HepG2 (cell line): ENCODE measurements around the gene P2RX3. TPM values are rescaled to one million over a fixed set of nuclear protein-coding genes. Genes with fewer than 3 reads are reported as not detected.
A peak's percentile ranks its signal among the peaks of the same experiment; 100 is the strongest.

Source experiments
- ATAC-seq: fragments of 200-7000 bp; cut with Tn5 transposase; 3 replicates; pipeline ENCODE4 v1.9.1; 2020; ENCODE audit warnings: mild to moderate bottlenecking, moderate library complexity
- BruUV-seq: library from RNA; stranded (reverse); fragments of 400-500 nt; replicated peaks from 2 replicates; lab custom pipeline; 2021; lab: Mats Ljungman, UMichigan
- CTCF ChIA-PET: fragments of 300-600 bp; formaldehyde crosslinking; extraction: SDS; loops from one replicate; lab custom pipeline; 2021; ENCODE audit warnings: low total read pairs, inconsistent platforms, low intra/inter-chr PET ratio; lab: Yijun Ruan, JAX
- POLR2A ChIA-PET: fragments of 350-600 bp; sonication (Branson Sonifier 250); formaldehyde crosslinking; loops from one replicate; lab custom pipeline; 2020; ENCODE audit warnings: antibody characterized with exemption, inconsistent platforms; lab: Yijun Ruan, JAX
- DNase-seq: peaks from one replicate; pipeline ENCODE4 v3.0.0-alpha.2; 2015; ENCODE audit warnings: low spot score
- FAIRE-seq: peaks from 3 replicates; lab custom pipeline; 2011; peaks lifted over from hg19 to GRCh38; lab: Jason Lieb, UNC
- H2AFZ ChIP-seq: one replicate; pipeline ENCODE4 v1.6.1; 2011; ENCODE audit warnings: low read length, inconsistent platforms
- H3K27ac ChIP-seq: fragments of 300-600 bp; 3 replicates; pipeline ENCODE4 v1.8.0; 2011; ENCODE audit warnings: mixed run types, mild to moderate bottlenecking, mixed read lengths, low read length, inconsistent platforms; ENCODE audit not compliant: insufficient read depth; ENCODE audit errors: extremely low read length
- H3K27me3 ChIP-seq, 2 experiments: fragments of 200-600 bp in 1 of 2; 2 replicates in 1 of 2; 3 replicates in 1 of 2; pipeline versions ENCODE4 v1.6.0 to v1.8.0; 2011; ENCODE audit warnings: low read length in 2 of 2, mild to moderate bottlenecking in 2 of 2, moderate library complexity in 2 of 2, inconsistent platforms in 1 of 2; ENCODE audit not compliant: insufficient read depth in 2 of 2, control insufficient read depth in 1 of 2
- H3K36me3 ChIP-seq, 2 experiments: fragments of 200-600 bp in 1 of 2; replicated peaks in 1 of 2; 2 replicates in 1 of 2; 3 replicates in 1 of 2; pipeline versions ENCODE4 v1.5.1 to v1.8.0; 2011; ENCODE audit warnings: low read length in 2 of 2, inconsistent platforms in 1 of 2; ENCODE audit not compliant: insufficient read depth in 2 of 2, control insufficient read depth in 1 of 2
- H3K4me1 ChIP-seq: 2 replicates; pipeline ENCODE4 v1.5.1; 2012; ENCODE audit warnings: low read length, inconsistent platforms; ENCODE audit not compliant: insufficient read depth
- H3K4me2 ChIP-seq: 2 replicates; pipeline ENCODE4 v1.6.0; 2011; ENCODE audit warnings: low read depth, low read length, inconsistent platforms
- H3K4me3 ChIP-seq, 3 experiments: fragments of 200-600 bp in 1 of 3; sonication (generic), shearing (Covaris generic) in 1 of 3; replicated peaks in 1 of 3; 2 replicates each; pipeline ENCODE4 v1.5.1; 2011 to 2016; ENCODE audit warnings: low read length in 3 of 3, inconsistent platforms in 2 of 3, low read depth in 2 of 3, mild to moderate bottlenecking in 2 of 3, control low read depth in 1 of 3, mixed read lengths in 1 of 3; ENCODE audit not compliant: insufficient read depth in 1 of 3
- H3K79me2 ChIP-seq: one replicate; pipeline ENCODE4 v1.6.1; 2011; ENCODE audit warnings: low read length, inconsistent platforms; ENCODE audit not compliant: insufficient read depth
- H3K9ac ChIP-seq: 2 replicates; pipeline ENCODE4 v1.6.0; 2011; ENCODE audit warnings: mild to moderate bottlenecking, low read depth, low read length, inconsistent platforms; ENCODE audit not compliant: insufficient read depth
- H3K9me3 ChIP-seq: 2 replicates; pipeline ENCODE4 v1.5.1; 2012; ENCODE audit warnings: mild to moderate bottlenecking, low read length
- H4K20me1 ChIP-seq: 2 replicates; pipeline ENCODE4 v1.6.0; 2011; ENCODE audit warnings: inconsistent platforms, mild to moderate bottlenecking, low read length, moderate library complexity; ENCODE audit not compliant: insufficient read depth
- ELF3 ChIP-seq: IDR thresholded peaks from 2 replicates; pipeline ENCODE4 v1.6.1; 2016; ENCODE audit warnings: missing genetic modification reagents, missing compliant biosample characterization
- FOSL1 ChIP-seq: sonication (generic); formaldehyde crosslinking; IDR thresholded peaks from 2 replicates; pipeline ENCODE4 v1.9.0; 2021; ENCODE audit warnings: missing genetic modification reagents, borderline replicate concordance
- GATAD2A ChIP-seq: IDR thresholded peaks from 2 replicates; pipeline ENCODE4 v1.6.1; 2016
- GZF1 ChIP-seq: sonication (generic); formaldehyde crosslinking; IDR thresholded peaks from 2 replicates; pipeline ENCODE4 v1.5.1; 2020; ENCODE audit warnings: mild to moderate bottlenecking, missing genetic modification reagents
- KDM6A ChIP-seq: IDR thresholded peaks from 2 replicates; pipeline ENCODE4 v1.6.1; 2016; ENCODE audit warnings: low read depth
- MEF2D ChIP-seq: sonication (generic); formaldehyde crosslinking; IDR thresholded peaks from 2 replicates; pipeline ENCODE4 v1.5.1; 2020; ENCODE audit warnings: mild to moderate bottlenecking, missing genetic modification reagents
- PATZ1 ChIP-seq: sonication (generic); formaldehyde crosslinking; IDR thresholded peaks from 2 replicates; pipeline ENCODE4 v1.4.0; 2020; ENCODE audit warnings: missing genetic modification reagents
- PAX8 ChIP-seq: sonication (generic); formaldehyde crosslinking; IDR thresholded peaks from 2 replicates; pipeline ENCODE4 v1.8.0; 2022; ENCODE audit warnings: mild to moderate bottlenecking, missing genetic modification reagents, borderline replicate concordance
- ZBTB1 ChIP-seq: sonication (generic); formaldehyde crosslinking; IDR thresholded peaks from 2 replicates; pipeline ENCODE4 v1.4.0; 2020; ENCODE audit warnings: missing genetic modification reagents, borderline replicate concordance
- ZNF101 ChIP-seq: sonication (generic); formaldehyde crosslinking; IDR thresholded peaks from 2 replicates; pipeline ENCODE4 v1.4.0; 2020; ENCODE audit warnings: mild to moderate bottlenecking, low read depth, missing genetic modification reagents, borderline replicate concordance
- ZNF256 ChIP-seq: sonication (generic); formaldehyde crosslinking; conservative IDR thresholded peaks from 2 replicates; pipeline ENCODE4 v1.4.0; 2020; ENCODE audit warnings: missing genetic modification reagents
- WGBS: methylation state at CpG from one replicate; pipeline ENCODE4 v1.1.6; 2017; ENCODE audit warnings: low lambda C conversion rate; 5-methylcytosine and 5-hydroxymethylcytosine counted together
- in situ Hi-C: cut with HindIII; loops from 2 replicates; pipeline ENCODE4 v1.10.0; 2017; ENCODE audit warnings: low pct_unique_long_range_greater_than_20kb; ENCODE audit not compliant: extremely low pct_ligation_motif_present
- intact Hi-C: fragments of 100-400 bp; cut with micrococcal nuclease; formaldehyde crosslinking; loops from one replicate; pipeline ENCODE4 v1.10.0; 2022; ENCODE audit not compliant: unreplicated experiment
- polyA plus RNA-seq, 8 experiments: library from polyadenylated mRNA; depleted of rRNA in 3 of 8; stranded (reverse) in 7 of 8; unstranded in 1 of 8; fragments of >200 nt; fragmentation: Illumina TruSeq in 4 of 8; extraction: Trizol in 4 of 8; gene quantifications; 2 replicates each; pipeline versions ENCODE4 v1.2.1 to v1.2.3, GENCODE V29; 2011 to 2016; ENCODE audit warnings: low read depth in 4 of 8, missing spikeins in 1 of 8, mixed read lengths in 1 of 8; ENCODE audit not compliant: insufficient read depth in 1 of 8
- total RNA-seq, 5 experiments: library from RNA; depleted of rRNA; stranded (reverse); fragments of >200 nt; fragmentation: Illumina TruSeq; extraction: Trizol; gene quantifications; 2 replicates each; pipeline ENCODE4 v1.2.3, GENCODE V29; 2016; ENCODE audit warnings: low read depth in 1 of 5
- TF ChIP-seq, protein P1 (sequence below): sonication (generic); formaldehyde crosslinking; IDR thresholded peaks from 2 replicates; pipeline ENCODE4 v1.4.0; 2020; ENCODE audit warnings: mild to moderate bottlenecking, missing genetic modification reagents

P2RX3 gene
- total and polyA plus RNA-seq, 2 of the 13 experiments (the other 11 are each of a cell fraction or from before 2014, with no cell fraction given) = 0.08 TPM; not detected in 1

- Histone ChIP-seq H3K4me1 (peaks cover 49% of the 10 kb centered on the region), H4K20me1 (peaks cover 17% of the 10 kb centered on the region; the same call in 1 of the 2 replicates), H3K36me3 (peaks cover 20 to 35% of the 10 kb centered on the region in 2 experiments; a peak in 4 of 5 replicates), H3K9ac (no peak overlapping the region), H2AFZ (no peak overlapping the region), H3K27me3 (no peaks in the 10 kb centered on the region; a peak in 1 of 5 replicates), H3K27ac (peak overlapping the region; percentile 22), H3K9me3 (no peaks in the 10 kb centered on the region), H3K79me2 (peaks cover 12% of the 10 kb centered on the region), H3K4me2 (peak overlapping the region; percentile 86), H3K4me3 (no peak overlapping the region; a peak in 1 of 6 replicates)
- no TSS peak for BruUV-seq
- DNase-seq (no peak), ATAC-seq (no peak), FAIRE-seq (no peak)
- 49% methylated on average over 6 of the region's 6 CpGs for WGBS
- in situ Hi-C loops (no loop called here), intact Hi-C loops (no loop called here)
- CTCF ChIA-PET = no interaction called here
- POLR2A ChIA-PET = interaction anchor here (1.7 to 2.8 kb wide), 4 partner anchors 8 to 14 kb away, joined by 4 to 38 read pairs (median 8); partner anchors contain the start of gene SSRP1
- TF ChIP-seq ZBTB1 (CRISPR knock-in tag) (no peak), MEF2D (no peak), GZF1 (CRISPR knock-in tag) (no peak), PAX8 (CRISPR knock-in tag) (no peak), ZNF101 (no peak), PATZ1 (peak; percentile 2; the same call in 1 of the 2 replicates), KDM6A (CRISPR knock-in tag) (no peak), FOSL1 (CRISPR knock-in tag) (no peak), ZNF256 (no peak), GATAD2A (CRISPR knock-in tag) (0 out of 2 replicates have a peak, but pooled peaks have one; percentile 6), ELF3 (CRISPR knock-in tag) (no peak)
- TF ChIP-seq, protein P1, sequence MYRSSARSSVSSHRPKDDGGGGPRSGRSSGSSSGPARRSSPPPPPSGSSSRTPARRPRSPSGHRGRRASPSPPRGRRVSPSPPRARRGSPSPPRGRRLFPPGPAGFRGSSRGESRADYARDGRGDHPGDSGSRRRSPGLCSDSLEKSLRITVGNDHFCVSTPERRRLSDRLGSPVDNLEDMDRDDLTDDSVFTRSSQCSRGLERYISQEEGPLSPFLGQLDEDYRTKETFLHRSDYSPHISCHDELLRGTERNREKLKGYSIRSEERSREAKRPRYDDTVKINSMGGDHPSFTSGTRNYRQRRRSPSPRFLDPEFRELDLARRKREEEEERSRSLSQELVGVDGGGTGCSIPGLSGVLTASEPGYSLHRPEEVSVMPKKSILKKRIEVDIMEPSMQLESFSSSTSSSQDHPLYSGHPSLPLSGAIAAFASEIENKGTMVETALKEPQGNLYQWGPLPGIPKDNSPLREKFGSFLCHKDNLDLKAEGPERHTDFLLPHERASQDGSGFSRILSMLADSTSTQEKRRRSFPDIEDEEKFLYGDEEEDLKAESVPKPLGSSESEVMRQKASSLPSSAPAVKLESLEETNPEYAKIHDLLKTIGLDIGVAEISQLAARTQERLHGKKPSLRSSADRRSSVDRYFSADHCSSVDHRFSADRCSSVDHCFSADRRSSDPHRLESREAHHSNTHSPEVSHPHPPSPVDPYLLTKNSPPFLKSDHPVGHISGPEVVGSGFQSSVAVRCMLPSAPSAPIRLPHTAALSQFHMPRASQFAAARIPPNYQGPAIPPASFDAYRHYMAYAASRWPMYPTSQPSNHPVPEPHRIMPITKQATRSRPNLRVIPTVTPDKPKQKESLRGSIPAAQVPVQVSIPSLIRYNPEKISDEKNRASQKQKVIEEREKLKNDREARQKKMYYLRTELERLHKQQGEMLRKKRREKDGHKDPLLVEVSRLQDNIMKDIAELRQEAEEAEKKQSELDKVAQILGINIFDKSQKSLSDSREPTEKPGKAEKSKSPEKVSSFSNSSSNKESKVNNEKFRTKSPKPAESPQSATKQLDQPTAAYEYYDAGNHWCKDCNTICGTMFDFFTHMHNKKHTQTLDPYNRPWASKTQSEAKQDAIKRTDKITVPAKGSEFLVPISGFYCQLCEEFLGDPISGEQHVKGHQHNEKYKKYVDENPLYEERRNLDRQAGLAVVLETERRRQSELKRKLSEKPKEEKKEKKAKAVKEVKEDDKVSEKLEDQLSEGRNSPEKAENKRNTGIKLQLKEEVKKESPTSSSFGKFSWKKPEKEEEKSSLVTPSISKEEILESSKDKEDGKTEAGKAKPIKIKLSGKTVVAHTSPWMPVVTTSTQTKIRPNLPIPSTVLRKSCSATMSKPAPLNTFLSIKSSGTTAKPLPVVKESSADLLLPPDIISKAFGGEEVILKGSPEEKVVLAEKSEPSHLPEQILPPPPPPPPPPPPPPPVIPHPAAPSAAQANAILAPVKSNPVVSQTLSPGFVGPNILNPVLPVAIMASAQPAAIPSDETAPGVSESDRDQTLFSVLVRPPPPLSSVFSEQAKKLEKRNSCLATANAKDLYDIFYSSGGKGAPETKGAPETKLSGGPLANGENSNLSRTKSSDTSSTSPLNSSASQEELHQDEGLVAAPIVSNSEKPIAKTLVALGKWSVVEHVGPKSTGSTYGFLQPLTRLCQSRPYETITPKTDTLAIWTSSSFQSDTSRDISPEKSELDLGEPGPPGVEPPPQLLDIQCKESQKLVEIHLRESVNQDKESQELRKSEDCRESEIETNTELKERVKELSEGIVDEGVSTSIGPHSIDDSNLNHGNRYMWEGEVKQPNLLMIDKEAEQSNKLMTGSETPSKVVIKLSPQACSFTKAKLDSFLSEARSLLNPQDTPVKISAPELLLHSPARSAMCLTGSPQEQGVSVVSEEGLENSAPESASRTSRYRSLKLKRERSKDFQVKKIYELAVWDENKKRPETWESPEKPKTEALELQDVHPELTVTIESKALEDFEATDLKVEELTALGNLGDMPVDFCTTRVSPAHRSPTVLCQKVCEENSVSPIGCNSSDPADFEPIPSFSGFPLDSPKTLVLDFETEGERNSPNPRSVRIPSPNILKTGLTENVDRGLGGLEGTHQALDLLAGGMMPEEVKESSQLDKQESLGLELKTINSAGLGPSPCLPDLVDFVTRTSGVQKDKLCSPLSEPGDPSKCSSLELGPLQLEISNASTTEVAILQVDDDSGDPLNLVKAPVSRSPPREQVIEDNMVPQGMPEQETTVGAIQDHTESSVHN (CRISPR knock-in tag) = no peak
Observed at GRCh38 chr11:57321388-57322255, 16.5 kb upstream of the P2RX3 start.
